Trophoblast cell (in vitro differentiated cells and primary cell): Measurements from ENCODE around the gene KRAS.

Source experiments
- DNase-seq, 2 donors: peaks; one replicate each; pipeline ENCODE4 v3.0.0-alpha.2; 2016
- H2AFZ ChIP-seq: 2 replicates; pipeline ENCODE4 v1.6.1; 2013; ENCODE audit warnings: low read length, moderate library complexity, mild to moderate bottlenecking; ENCODE audit not compliant: insufficient read depth, poor library complexity
- H2AK5ac ChIP-seq: 2 replicates; pipeline ENCODE4 v1.6.1; 2013; ENCODE audit warnings: mild to moderate bottlenecking, low read length
- H2BK120ac ChIP-seq: 2 replicates; pipeline ENCODE4 v1.6.1; 2013; ENCODE audit warnings: low read length, mild to moderate bottlenecking, moderate library complexity; ENCODE audit not compliant: insufficient read depth, poor library complexity
- H2BK12ac ChIP-seq: 2 replicates; pipeline ENCODE4 v1.6.1; 2013; ENCODE audit warnings: mild to moderate bottlenecking, low read length, moderate library complexity
- H2BK5ac ChIP-seq: 2 replicates; pipeline ENCODE4 v1.6.1; 2013; ENCODE audit warnings: low read length, low read depth, moderate library complexity, mild to moderate bottlenecking; ENCODE audit not compliant: poor library complexity
- H3K14ac ChIP-seq: 2 replicates; pipeline ENCODE4 v1.6.1; 2013; ENCODE audit warnings: mild to moderate bottlenecking, low read length
- H3K18ac ChIP-seq: 2 replicates; pipeline ENCODE4 v1.6.1; 2013; ENCODE audit warnings: mild to moderate bottlenecking, low read length
- H3K23ac ChIP-seq: 2 replicates; pipeline ENCODE4 v1.6.1; 2013; ENCODE audit warnings: low read length
- H3K27ac ChIP-seq: 2 replicates; pipeline ENCODE4 v1.5.1; 2013; ENCODE audit warnings: low read depth, mild to moderate bottlenecking, inconsistent platforms, low read length, moderate library complexity
- H3K27me3 ChIP-seq: 2 replicates; pipeline ENCODE4 v1.6.1; 2013; ENCODE audit warnings: inconsistent platforms, mild to moderate bottlenecking, low read length, moderate library complexity; ENCODE audit not compliant: insufficient read depth
- H3K36me3 ChIP-seq, 2 experiments: 1 replicate in 1 of 2; 2 replicates in 1 of 2; pipeline ENCODE4 v1.6.1; 2013; ENCODE audit warnings: low read length in 2 of 2, mild to moderate bottlenecking in 2 of 2, moderate library complexity in 1 of 2; ENCODE audit not compliant: insufficient read depth in 2 of 2, control insufficient read depth in 1 of 2
- H3K4ac ChIP-seq: 2 replicates; pipeline ENCODE4 v1.6.1; 2013; ENCODE audit warnings: low read depth, mild to moderate bottlenecking, low read length, moderate library complexity
- H3K4me1 ChIP-seq, 2 experiments: 1 replicate in 1 of 2; 2 replicates in 1 of 2; pipeline ENCODE4 v1.6.1; 2013; ENCODE audit warnings: low read length in 2 of 2, mild to moderate bottlenecking in 2 of 2, moderate library complexity in 1 of 2; ENCODE audit not compliant: insufficient read depth in 2 of 2, control insufficient read depth in 1 of 2
- H3K4me2 ChIP-seq: 2 replicates; pipeline ENCODE4 v1.6.1; 2013; ENCODE audit warnings: inconsistent platforms, mild to moderate bottlenecking, low read length, moderate library complexity
- H3K4me3 ChIP-seq: 2 replicates; pipeline ENCODE4 v1.5.1; 2013; ENCODE audit warnings: mild to moderate bottlenecking, low read depth, low read length, inconsistent platforms
- H3K79me1 ChIP-seq: one replicate; pipeline ENCODE4 v1.6.1; 2013; ENCODE audit warnings: low read length
- H3K79me2 ChIP-seq: 2 replicates; pipeline ENCODE4 v1.6.1; 2013; ENCODE audit warnings: low read length, mild to moderate bottlenecking; ENCODE audit not compliant: control insufficient read depth, insufficient read depth, poor library complexity
- H3K9ac ChIP-seq: 2 replicates; pipeline ENCODE4 v1.6.1; 2013; ENCODE audit warnings: mild to moderate bottlenecking, low read length
- H3K9me3 ChIP-seq: 2 replicates; pipeline ENCODE4 v1.6.1; 2013; ENCODE audit warnings: low read depth, mild to moderate bottlenecking, control low read depth, inconsistent platforms, low read length; ENCODE audit not compliant: insufficient read depth
- H4K12ac ChIP-seq: 2 replicates; pipeline ENCODE4 v1.6.1; 2013; ENCODE audit warnings: low read depth, mild to moderate bottlenecking, low read length, moderate library complexity
- H4K8ac ChIP-seq: 2 replicates; pipeline ENCODE4 v1.6.1; 2013; ENCODE audit warnings: low read depth, mild to moderate bottlenecking, low read length, moderate library complexity
- H4K91ac ChIP-seq: one replicate; pipeline ENCODE4 v1.6.1; 2013; ENCODE audit warnings: low read depth, mild to moderate bottlenecking, low read length, moderate library complexity
- WGBS: extraction: QIAGEN DNeasy Blood & Tissue Kit; methylation state at CpG from one replicate; pipeline ENCODE4 v1.1.7; 2013; ENCODE audit warnings: missing lambda C conversion rate; ENCODE audit not compliant: insufficient read length, insufficient coverage; ENCODE audit errors: extremely low coverage; 5-methylcytosine and 5-hydroxymethylcytosine counted together

Gene KRAS

DNA sequence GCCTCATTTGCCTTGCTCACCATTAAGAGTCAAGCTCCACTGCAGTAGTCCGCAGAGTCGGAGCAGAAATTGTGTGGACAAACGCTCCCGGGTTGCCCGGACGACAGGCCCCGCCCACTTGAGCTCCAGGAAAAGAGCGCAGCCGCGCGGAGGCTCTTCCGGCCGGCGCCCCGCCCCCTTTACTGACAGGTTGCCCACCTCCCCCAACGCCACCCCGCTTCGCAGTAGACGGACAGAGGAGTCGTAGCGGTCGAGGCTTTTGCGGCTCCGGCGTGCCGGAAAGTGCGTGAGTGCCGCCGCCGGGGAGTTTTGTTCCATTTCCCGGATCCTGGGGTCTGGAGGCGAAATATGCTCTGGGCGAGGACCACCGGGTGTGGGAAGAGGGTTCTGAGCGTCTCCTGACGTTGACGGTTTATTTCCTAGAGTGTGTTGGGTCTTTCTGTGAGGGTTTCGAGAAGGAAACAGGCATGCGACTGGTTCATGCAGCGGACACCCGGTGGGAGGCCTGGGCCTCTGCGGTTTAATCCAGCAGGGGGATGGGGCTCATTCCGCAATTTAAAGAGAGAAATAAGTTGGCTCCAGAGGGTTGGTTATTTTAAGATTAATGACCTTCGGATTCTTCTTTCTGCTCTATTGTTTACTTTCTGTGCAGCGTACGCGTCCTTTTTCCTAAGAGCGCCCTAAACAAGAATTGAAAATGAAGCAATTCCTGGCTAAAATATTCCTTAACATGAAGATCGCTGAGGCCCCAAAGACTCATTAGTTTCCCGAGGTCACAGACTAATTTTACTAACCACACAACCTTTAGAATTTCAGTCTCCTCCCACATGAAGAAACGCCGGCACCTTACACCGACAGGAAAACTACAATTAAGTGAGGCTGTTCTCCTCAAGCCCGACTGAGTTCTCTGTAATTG lies 55.4 kb downstream of the KRAS start, which contains the start of the genes DNAI7 and ETFRF1:
Gene DNAI7 (minus strand): TSS at position 105 of the 916 bp plus-strand sequence. CDS start 82 bp downstream, at position 23.
Gene ETFRF1 (plus strand): TSS at position 182 of the 916 bp plus-strand sequence. CDS start 8,720 bp downstream, outside the sequence.
- no peaks in the 10 kb centered on the region for H3K9me3 ChIP-seq
- H3K4me3 ChIP-seq, result peak within 1 kb of the TSS; percentile 75
- H3K23ac ChIP-seq, result no peak within 1 kb of the TSS
- peaks cover 2% of the 10 kb centered on the region for H3K79me2 ChIP-seq
- H3K36me3 ChIP-seq, result no peaks in the 10 kb centered on the region
- peak within 1 kb of the TSS; percentile 7 for H2BK5ac ChIP-seq
- peak within 1 kb of the TSS; percentile 52 for H3K27ac ChIP-seq
- H3K27me3 ChIP-seq, result no peaks in the 10 kb centered on the region
- H3K4me1 ChIP-seq, result peaks cover 2 to 3% of the 10 kb centered on the region in 2 experiments
- no CpG with 5 or more reads among the region's 54 CpGs for WGBS
- peak within 1 kb of the TSS; percentile 60 for H3K9ac ChIP-seq
- H2AK5ac ChIP-seq, result no peak within 1 kb of the TSS
- peaks cover 4% of the 10 kb centered on the region for H3K79me1 ChIP-seq
- H4K8ac ChIP-seq, result peak within 1 kb of the TSS; percentile 82
- H2BK120ac ChIP-seq, result peak within 1 kb of the TSS; percentile 2
- H3K4me2 ChIP-seq, result peak within 1 kb of the TSS; percentile 95
- H3K14ac ChIP-seq, result peak within 1 kb of the TSS; percentile 11
- H2AFZ ChIP-seq, result peak within 1 kb of the TSS; percentile 82
- H4K12ac ChIP-seq, result peak within 1 kb of the TSS; percentile 17
- DNase-seq, result peak; percentile 97 to 99
- H2BK12ac ChIP-seq, result no peak within 1 kb of the TSS
- H4K91ac ChIP-seq, result peak within 1 kb of the TSS; percentile 45
- H3K4ac ChIP-seq, result peak within 1 kb of the TSS; percentile 9
- peak within 1 kb of the TSS; percentile 2 for H3K18ac ChIP-seq

- Histone ChIP-seq H3K79me2 (peaks cover 2% of the 10 kb centered on the region), H2BK120ac (no peak overlapping the region), H3K4ac (no peak overlapping the region), H2BK5ac (no peak overlapping the region), H3K14ac (no peak overlapping the region), H4K91ac (no peak overlapping the region), H3K27ac (no peak overlapping the region), H3K36me3 (no peaks in the 10 kb centered on the region), H3K23ac (no peak overlapping the region), H3K4me3 (peak overlapping the region; percentile 72), H4K12ac (no peak overlapping the region), H3K18ac (no peak overlapping the region), H3K9ac (peak overlapping the region; percentile 57), H3K4me2 (peak overlapping the region; percentile 95), H2AK5ac (no peak overlapping the region), H4K8ac (no peak overlapping the region), H3K9me3 (no peaks in the 10 kb centered on the region), H3K4me1 (peaks cover 2 to 3% of the 10 kb centered on the region in 2 experiments), H3K79me1 (peaks cover 4% of the 10 kb centered on the region), H3K27me3 (no peaks in the 10 kb centered on the region), H2BK12ac (no peak overlapping the region), H2AFZ (peak overlapping the region; percentile 26)
- no peak for DNase-seq
- no CpG with 5 or more reads among the region's 11 CpGs for WGBS
Measured at GRCh38 chr12:25194722-25195055, 56.0 kb downstream of the KRAS start.

DNA sequence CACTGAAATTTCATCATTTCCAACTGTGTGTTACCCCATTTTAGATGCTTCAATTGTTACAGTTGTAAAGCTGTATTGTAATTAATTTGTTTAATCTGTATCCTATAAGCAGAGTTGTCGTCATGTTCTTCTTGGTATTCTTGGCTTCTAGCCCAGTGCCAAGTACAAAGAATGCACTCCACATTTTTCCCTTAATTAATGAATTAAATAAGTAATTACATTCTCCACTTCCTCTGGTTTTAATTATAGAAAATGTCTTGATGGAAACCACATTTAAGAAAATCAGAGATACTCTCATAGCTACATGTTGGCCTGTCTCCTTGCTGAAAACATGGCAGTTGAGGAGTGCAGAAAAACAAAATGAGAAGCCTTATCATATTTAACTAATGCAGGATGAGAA lies 56.5 kb downstream of the KRAS start:
- Histone ChIP-seq H4K8ac (no peak overlapping the region), H2AK5ac (no peak overlapping the region), H2BK120ac (no peak overlapping the region), H3K79me2 (peaks cover 2% of the 10 kb centered on the region), H3K23ac (no peak overlapping the region), H2AFZ (no peak overlapping the region), H4K12ac (no peak overlapping the region), H3K4me1 (peaks cover 2 to 3% of the 10 kb centered on the region in 2 experiments), H3K27me3 (no peaks in the 10 kb centered on the region), H3K14ac (no peak overlapping the region), H2BK5ac (no peak overlapping the region), H3K79me1 (peaks cover 4% of the 10 kb centered on the region), H4K91ac (no peak overlapping the region), H2BK12ac (no peak overlapping the region), H3K9me3 (no peaks in the 10 kb centered on the region), H3K4ac (no peak overlapping the region), H3K27ac (no peak overlapping the region), H3K36me3 (no peaks in the 10 kb centered on the region), H3K18ac (no peak overlapping the region), H3K4me3 (no peak overlapping the region), H3K9ac (no peak overlapping the region), H3K4me2 (no peak overlapping the region)
- DNase-seq, result no peak
- no CpG with 5 or more reads among the region's 1 CpG for WGBS

DNA sequence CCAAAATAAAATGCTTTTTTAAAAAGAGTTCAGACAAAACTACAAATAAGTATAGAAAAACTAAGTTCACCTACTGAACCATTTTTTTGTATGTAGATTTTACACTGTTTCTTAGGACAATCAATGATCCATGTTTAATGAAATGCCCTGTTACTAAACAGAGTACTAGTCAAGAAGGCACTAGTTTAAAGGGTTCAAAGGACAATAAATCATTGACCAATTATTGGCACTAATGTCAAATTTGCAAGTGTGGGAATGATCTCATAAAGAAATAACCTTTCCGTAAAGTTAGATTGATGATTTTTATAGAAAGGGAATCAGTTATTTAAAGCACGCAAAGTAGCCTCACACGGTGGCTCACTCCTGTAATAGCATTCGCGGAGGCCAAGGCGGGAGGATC lies 59.9 kb downstream of the KRAS start:
- Histone ChIP-seq H3K4me1 (peaks cover 2 to 3% of the 10 kb centered on the region in 2 experiments), H2BK12ac (no peak overlapping the region), H3K4me3 (no peak overlapping the region), H3K79me2 (peaks cover 2% of the 10 kb centered on the region), H3K36me3 (no peaks in the 10 kb centered on the region), H3K27ac (no peak overlapping the region), H3K23ac (no peak overlapping the region), H4K91ac (no peak overlapping the region), H3K14ac (no peak overlapping the region), H2AFZ (no peak overlapping the region), H4K8ac (no peak overlapping the region), H3K18ac (no peak overlapping the region), H3K79me1 (peaks cover 4% of the 10 kb centered on the region), H3K27me3 (no peaks in the 10 kb centered on the region), H3K9me3 (no peaks in the 10 kb centered on the region), H4K12ac (no peak overlapping the region), H3K4me2 (no peak overlapping the region), H3K9ac (no peak overlapping the region), H3K4ac (no peak overlapping the region), H2BK5ac (no peak overlapping the region), H2BK120ac (no peak overlapping the region), H2AK5ac (no peak overlapping the region)
- WGBS, result no CpG with 5 or more reads among the region's 6 CpGs
- no peak for DNase-seq
